Heart left ventricle (tissue), 13 donors: ENCODE measurements around the gene CELA3A.

Experiments
- CTCF ChIP-seq, 12 donors: fragments of 200-600 bp; sonication (generic) in 4 of 12; IDR thresholded peaks; one replicate each; pipeline versions ENCODE4 v1.5.0 to v1.8.0; 2018 to 2022; ENCODE audit warnings: antibody characterized with exemption in 12 of 12, mild to moderate bottlenecking in 5 of 12
- POLR2A ChIP-seq, 2 donors: fragments of 450-650 bp; IDR thresholded peaks; one replicate each; pipeline ENCODE4 v1.6.1; 2017; ENCODE audit warnings: antibody characterized with exemption in 2 of 2, mild to moderate bottlenecking in 2 of 2, moderate library complexity in 2 of 2
- donor health status: ischemic (EF 13 %, LVEDD 7.1; RV severe dilation, severe dysfunction).
- donor health status: DM: no; HTN: yes; CAD: no.
- donor health status: DM: no; HTN: no; CAD: no.
- donor health status: ischemic (EF 25% LVEDD 6.9; RV normal size, moderate dysfunction).
- donor health status: ischemic (EF 25% LVEDD 5.7; RV mildly dilated, moderate dysfunction).
- donor health status: ischemic (EF 35%, LVEDD 5.7; RV mildly dilated, moderate dysfunction).
- donor health status: nonischemic (EF 11% LVEDD 7.7; RV severe dilation, severe dysfunction).
- donor health status: DM: yes; HTN: yes; CAD: no.
- donor health status: PGD.
- donor health status: ischemic (EF 29% LVEDD 5.4; RV normal size, mild dysfunction).
- donor health status: nonischemic (EF 23%, LVEDD 6.1; RV moderate dilation, normal function).

- no peak for TF ChIP-seq CTCF (IDR thresholded peaks at IDR 0.05)
- no peak for TF ChIP-seq POLR2A (IDR thresholded peaks at IDR 0.05)
Observed at GRCh38 chr1:21955501-21956281, 45.8 kb upstream of the CELA3A start.
